ENCODE results near the gene SEC14L6.
"Not testable (repeated sequence)": the region's sequence is repeated elsewhere in the genome, so short reads cannot be mapped to it uniquely, and the experiment has no call there.

Gene SEC14L6

GRCh38 chr22:30574095-30574981 lies 27.8 kb upstream of the SEC14L6 start, which contains the start of gene GAL3ST1:
TSS of gene GAL3ST1 (minus strand) at chr22:30574665. CDS start at chr22:30557392, 17,273 bp downstream.
- no peak for DNase-seq (ENCODE audit: low read depth)
- TF ChIP-seq, protein P1, sequence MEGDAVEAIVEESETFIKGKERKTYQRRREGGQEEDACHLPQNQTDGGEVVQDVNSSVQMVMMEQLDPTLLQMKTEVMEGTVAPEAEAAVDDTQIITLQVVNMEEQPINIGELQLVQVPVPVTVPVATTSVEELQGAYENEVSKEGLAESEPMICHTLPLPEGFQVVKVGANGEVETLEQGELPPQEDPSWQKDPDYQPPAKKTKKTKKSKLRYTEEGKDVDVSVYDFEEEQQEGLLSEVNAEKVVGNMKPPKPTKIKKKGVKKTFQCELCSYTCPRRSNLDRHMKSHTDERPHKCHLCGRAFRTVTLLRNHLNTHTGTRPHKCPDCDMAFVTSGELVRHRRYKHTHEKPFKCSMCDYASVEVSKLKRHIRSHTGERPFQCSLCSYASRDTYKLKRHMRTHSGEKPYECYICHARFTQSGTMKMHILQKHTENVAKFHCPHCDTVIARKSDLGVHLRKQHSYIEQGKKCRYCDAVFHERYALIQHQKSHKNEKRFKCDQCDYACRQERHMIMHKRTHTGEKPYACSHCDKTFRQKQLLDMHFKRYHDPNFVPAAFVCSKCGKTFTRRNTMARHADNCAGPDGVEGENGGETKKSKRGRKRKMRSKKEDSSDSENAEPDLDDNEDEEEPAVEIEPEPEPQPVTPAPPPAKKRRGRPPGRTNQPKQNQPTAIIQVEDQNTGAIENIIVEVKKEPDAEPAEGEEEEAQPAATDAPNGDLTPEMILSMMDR (IDR thresholded peaks at IDR 0.05; ENCODE audit: insufficient read depth, low read depth, low read length, missing control alignments) = no peak
- no peak within 1 kb of the TSS for H3K4me3 ChIP-seq (ENCODE audit: low read depth, low read length)

DNA sequence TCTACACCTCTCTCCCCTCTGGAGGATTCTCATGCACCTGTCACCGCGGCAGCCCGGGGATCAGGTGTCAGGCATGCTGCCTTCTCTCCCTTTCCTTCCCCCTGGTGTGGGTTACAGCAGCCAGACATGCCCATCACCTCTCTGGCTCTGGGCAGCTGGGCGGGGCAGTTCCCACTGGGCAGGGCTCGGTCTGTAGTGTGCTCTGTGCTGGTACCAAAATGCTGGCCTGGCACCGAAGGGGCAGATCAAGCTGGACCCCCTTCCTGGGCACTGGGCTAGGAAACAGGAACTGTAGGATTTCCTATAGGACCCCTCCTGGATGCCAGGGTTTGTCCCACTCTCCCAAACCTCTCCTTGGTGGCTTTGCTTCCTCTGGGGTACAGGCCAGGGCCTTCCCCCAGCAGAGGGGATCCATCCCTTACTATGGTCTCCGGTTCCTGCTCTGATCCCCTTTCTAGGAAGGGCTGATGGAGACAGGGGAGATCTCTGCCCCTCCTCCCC lies 27.1 kb upstream of the SEC14L6 start:
- TF ChIP-seq, protein P1 (IDR thresholded peaks at IDR 0.05; ENCODE audit: insufficient read depth, low read depth, low read length, missing control alignments) = no peak
- no peak for DNase-seq (ENCODE audit: low read depth)
- no peak overlapping the region for H3K4me3 ChIP-seq (ENCODE audit: low read depth, low read length)

- H3K4me3 ChIP-seq (ENCODE audit: low read depth, low read length) = no peak overlapping the region
- TF ChIP-seq, protein P1 (IDR thresholded peaks at IDR 0.05; ENCODE audit: insufficient read depth, low read depth, low read length, missing control alignments) = no peak
- DNase-seq (ENCODE audit: low read depth) = no peak
Observed at GRCh38 chr22:30572840-30573593, 26.5 kb upstream of the SEC14L6 start.

- DNase-seq (ENCODE audit: low read depth) = no peak
- no peak overlapping the region for H3K4me3 ChIP-seq (ENCODE audit: low read depth, low read length)
- TF ChIP-seq, protein P1 (IDR thresholded peaks at IDR 0.05; ENCODE audit: insufficient read depth, low read depth, low read length, missing control alignments) = no peak
Observed at GRCh38 chr22:30572210-30572609, 25.7 kb upstream of the SEC14L6 start.

GRCh38 chr22:30569674-30570202 lies 23.2 kb upstream of the SEC14L6 start:
- TF ChIP-seq, protein P1 (IDR thresholded peaks at IDR 0.05; ENCODE audit: insufficient read depth, low read depth, low read length, missing control alignments) = no peak
- DNase-seq (ENCODE audit: low read depth) = no peak
- no peak overlapping the region for H3K4me3 ChIP-seq (ENCODE audit: low read depth, low read length)

DNA sequence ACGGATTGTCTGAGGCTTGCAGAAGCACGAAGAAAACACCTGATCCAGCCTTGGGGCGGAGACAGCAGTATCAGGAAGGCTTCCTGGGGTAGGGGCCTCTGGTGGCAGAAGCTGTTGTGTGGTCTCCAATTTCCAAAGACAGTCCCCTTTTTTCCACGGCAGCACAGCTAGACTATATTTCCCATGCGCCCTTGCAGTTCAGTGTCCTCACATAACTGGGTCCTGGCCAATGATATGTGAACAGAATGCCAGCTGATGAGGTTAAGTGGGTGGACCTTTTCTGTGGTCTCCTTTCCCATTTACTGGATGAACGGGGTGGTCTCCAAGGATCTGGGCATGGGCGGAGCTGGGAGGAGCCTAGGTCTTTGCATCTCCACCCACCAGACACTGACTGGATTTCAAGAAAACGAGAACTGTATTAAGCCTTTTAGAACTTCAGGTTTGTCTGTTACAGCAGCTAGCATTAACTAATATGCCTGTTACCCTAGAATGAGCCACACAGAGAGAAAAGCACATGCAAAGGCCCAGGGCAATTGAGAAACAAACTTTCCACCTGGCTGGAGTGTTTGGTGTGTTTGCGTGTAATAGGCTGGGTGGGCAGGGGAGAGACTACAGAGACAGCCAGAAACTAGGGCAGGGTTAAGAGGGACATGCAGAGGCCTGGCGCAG lies 21.7 kb upstream of the SEC14L6 start:
- TF ChIP-seq, protein P1 (IDR thresholded peaks at IDR 0.05; ENCODE audit: insufficient read depth, low read depth, low read length, missing control alignments) = no peak
- no peak overlapping the region for H3K4me3 ChIP-seq (ENCODE audit: low read depth, low read length)
- DNase-seq (ENCODE audit: low read depth) = no peak

- H3K4me3 ChIP-seq (ENCODE audit: low read depth, low read length) = not testable (repeated sequence)
Observed at GRCh38 chr22:30567277-30567676, 20.7 kb upstream of the SEC14L6 start.

More at GRCh38 chr22:30567277-30567676, 20.7 kb upstream of the SEC14L6 start:
- not testable (repeated sequence) for DNase-seq (ENCODE audit: low read depth)
